ENCODE data around the gene RBM20.
A peak's percentile ranks its signal among the peaks of the same experiment; 100 is the strongest.

GRCh38 chr10:110871298-110872084, 227.4 kb downstream of the RBM20 start, which contains the start of gene PDCD4:
- no peak for TF ChIP-seq CTCF (IDR thresholded peaks at IDR 0.05)
- peak; percentile 87 for TF ChIP-seq POLR2A (IDR thresholded peaks at IDR 0.05)
